NCI-H748 (cell line): ENCODE data around the gene GPR161.
"Not testable (repeated sequence)": the region's sequence is repeated elsewhere in the genome, so short reads cannot be mapped to it uniquely, and the experiment has no call there.

Source experiments
- DNase-seq: peaks from one replicate; lab custom pipeline; 2025; ENCODE audit not compliant: unreplicated experiment; lab: John Stamatoyannopoulos, UW

The GPR161 gene, protein sequence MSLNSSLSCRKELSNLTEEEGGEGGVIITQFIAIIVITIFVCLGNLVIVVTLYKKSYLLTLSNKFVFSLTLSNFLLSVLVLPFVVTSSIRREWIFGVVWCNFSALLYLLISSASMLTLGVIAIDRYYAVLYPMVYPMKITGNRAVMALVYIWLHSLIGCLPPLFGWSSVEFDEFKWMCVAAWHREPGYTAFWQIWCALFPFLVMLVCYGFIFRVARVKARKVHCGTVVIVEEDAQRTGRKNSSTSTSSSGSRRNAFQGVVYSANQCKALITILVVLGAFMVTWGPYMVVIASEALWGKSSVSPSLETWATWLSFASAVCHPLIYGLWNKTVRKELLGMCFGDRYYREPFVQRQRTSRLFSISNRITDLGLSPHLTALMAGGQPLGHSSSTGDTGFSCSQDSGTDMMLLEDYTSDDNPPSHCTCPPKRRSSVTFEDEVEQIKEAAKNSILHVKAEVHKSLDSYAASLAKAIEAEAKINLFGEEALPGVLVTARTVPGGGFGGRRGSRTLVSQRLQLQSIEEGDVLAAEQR

DNA sequence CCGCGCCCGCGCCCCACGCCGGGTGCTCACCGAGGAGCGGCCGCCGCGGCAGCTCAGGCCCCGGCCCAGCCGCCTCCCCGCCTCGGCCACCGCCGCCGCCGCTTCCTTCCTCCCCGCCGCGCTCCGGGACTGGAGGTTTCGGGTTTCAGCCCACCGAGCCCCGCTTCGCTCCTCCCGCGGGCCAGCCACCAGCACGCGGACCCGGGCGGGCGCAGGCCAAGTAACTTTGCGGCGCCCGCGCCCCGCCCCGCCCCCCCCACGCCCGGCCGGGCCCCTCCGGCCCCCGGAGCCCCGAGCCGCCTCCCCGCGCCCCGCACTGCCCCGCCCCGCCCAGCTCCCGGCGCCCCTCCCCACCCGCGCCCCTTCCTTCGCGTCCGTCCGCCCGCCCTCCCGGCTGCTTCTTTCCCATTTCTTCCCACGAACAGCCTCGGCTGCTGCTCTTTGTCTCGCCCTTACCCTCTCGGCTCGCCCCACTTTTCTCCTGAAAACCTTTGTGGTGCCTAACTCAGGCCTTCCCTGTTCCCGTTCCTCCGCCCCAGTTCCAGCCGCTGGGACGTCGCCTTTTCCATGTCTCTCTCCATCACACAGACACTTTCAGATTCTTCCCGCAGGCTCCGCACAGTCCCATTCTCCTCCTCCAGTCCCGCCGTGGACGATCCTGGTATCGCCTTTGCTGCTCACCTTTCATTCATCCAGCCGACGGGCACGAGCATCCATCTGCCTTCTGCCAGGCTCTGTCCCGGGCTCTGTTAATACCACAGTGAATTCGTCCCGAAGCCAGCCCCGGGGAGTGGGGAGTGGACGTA, at the start of gene GPR161:
TSS of gene GPR161 (minus strand) at position 222 of the 806 bp plus-strand sequence. CDS start 32,080 bp downstream, outside the sequence.
- DNase-seq: peak; percentile 74

DNA sequence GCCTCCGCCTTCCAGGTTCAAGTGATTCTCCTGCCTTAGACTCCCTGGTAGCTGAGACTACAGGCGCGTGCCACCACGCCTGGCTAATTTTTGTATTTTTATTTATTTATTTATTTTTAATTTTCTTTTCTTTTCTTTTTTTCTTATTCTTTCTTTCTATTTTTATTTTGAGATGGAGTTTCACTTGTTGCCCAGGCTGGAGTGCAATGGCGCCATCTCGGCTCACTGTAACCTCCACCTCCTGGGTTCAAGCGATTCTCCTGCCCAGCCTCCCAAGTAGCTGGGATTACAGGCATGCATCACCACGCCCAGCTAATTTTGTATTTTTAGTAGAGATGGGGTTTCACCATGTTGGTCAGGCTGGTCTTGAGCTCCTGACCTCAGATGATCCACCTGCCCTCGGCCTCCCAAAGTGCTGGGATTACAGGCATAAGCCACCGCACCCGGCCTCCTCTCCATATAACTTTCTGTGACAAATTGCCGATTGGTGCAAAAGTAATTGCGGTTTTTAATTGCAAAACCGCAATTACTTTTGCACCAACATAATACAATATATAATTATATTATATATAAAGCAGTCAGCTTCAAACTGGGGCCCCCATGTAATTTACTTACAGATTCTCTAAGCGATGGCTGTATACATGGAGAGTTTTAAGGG, 44.5 kb upstream of the GPR161 start:
- not testable (repeated sequence) for DNase-seq

DNA sequence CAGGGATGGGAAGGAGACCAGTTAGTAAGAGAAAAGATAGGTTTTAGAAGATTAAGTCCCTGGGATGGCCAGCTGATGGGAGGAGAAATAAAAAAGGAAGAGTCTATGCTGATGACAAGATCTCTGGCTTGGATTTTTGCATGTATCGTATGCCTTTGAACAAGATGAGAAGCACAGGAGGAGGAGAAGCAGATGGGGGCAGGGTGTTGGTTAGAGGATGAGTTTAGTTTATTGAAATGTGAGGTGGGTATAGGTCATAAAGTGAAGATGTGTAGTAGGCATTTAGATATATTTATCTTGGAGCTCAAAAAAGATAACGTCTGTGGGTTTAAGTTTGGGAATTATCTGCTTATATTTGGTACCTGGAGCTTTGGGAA, 43.4 kb upstream of the GPR161 start:
- DNase-seq: no peak

DNA sequence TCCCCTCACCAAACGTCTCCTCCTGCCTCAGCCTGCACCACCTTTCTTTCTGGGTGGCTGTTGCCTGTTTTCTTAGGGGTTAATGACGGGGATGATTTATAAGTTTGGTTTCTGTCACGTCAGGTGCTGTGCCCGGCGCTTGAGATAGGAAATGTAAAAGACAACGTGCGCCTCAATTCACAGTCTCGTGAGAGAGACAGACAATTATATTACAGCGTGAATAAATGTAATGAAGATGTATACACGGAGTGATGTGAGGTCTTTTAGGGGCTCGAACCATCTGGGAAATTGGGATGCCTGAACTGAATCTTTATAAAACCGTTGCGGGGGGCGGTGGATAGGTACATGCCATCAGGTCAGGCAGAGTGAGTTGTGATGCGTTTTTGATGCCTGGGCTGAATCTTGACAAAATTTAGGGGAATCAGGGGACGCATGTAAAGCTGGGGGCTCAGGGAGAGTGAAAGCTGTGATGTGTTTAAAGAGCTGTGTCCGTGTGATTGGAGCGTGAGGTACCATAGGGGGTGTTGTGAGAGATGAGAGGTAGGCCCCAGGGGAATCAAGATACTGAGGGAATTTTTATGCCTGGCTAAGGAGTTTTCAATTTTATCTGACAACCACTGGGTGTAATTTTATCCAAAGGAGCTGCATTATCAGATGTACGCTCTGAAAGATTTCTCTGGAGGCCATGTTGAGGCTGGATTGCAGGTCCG, 42.9 kb upstream of the GPR161 start:
- DNase-seq: peak; percentile 44

DNA sequence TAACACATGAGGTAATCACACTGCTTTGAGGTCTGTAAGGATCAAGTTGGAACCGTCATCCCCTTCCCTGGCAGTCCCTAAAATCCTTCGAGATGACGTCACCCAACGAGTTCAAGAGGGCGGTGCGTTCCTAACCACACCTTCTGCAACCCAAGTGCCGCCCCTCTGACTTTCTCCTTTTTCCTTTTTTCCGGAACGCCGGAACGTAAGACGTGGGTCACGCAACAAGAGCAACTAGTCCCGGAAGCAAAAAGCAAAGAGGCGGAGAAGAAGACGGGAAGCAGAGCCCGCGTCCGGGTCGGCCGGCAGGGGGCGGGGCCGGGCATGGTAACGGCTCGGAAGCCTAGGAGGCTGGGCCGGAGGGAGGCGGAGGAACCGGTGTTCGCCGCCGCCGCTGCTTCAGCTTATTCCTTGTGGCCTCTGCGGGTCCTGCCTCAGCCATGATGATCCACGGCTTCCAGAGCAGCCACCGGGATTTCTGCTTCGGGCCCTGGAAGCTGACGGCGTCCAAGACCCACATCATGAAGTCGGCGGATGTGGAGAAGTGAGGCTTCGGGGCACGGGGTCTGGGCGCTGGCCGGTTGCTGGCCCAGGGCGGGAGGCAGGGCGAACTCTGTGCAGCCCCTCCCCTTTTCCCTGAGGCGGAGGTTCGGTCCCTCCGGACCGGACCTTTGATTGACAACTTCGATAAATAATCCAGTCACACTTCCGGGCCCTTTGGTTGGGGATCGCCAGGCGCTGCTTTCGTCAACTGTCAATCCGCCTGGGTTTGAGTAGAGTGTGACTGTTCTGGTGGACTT, 42.1 kb upstream of the GPR161 start, which contains the start of gene TIPRL:
TSS of gene TIPRL (plus strand) at position 325 of the 800 bp plus-strand sequence. CDS start at position 441, 116 bp downstream.
- DNase-seq: peak; percentile 99

DNA sequence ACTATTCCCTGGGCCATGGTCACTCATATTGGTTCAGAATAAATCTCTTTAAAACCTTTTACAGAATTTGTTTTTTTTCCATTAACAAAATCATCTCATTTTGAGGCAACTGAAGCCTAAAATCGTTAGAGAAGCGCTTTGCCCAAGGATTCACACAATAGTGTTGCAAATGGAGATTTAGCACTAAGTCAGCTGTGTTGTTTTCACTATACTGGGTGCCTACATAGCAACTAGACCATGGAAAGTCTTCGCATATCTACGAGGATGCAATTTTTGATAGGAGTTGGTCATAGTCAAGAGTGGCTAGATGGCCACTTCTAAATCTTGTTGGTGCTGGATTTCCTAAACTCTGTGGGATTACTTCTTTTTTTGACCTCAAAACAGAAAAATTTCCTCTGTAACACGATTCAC, 41.5 kb upstream of the GPR161 start:
- DNase-seq: no peak

DNA sequence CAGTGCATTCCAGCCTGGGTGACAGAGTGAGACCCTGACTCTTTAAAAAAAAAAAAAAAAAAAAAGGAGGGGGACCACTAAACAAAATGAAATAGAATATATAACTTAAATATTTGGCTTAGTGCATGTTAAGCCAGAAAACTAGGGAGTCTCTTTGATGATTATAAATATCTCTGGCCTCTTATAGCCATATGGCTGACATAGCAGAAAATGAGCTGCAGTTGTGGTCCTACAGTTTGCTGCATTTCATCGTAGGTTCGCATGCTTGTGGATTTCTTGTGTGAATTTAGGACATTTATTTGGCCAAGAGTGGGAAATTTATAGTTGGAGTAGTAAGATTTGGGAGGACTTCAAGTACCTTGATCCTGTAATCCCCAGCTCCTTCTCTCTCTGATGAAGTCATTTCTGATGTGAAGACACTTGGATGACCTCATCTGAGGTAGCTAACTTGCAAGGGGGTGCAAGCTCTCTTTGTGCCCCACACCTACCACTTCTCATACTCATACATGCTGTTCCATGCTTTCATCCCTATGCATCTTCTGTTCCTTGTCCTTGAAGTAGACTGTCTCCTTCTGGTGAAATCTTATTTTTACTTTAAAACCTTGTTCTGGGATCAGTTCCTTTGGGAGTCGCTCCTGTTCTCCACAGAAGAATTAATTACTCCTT, 35.7 kb upstream of the GPR161 start:
- DNase-seq: no peak

DNA sequence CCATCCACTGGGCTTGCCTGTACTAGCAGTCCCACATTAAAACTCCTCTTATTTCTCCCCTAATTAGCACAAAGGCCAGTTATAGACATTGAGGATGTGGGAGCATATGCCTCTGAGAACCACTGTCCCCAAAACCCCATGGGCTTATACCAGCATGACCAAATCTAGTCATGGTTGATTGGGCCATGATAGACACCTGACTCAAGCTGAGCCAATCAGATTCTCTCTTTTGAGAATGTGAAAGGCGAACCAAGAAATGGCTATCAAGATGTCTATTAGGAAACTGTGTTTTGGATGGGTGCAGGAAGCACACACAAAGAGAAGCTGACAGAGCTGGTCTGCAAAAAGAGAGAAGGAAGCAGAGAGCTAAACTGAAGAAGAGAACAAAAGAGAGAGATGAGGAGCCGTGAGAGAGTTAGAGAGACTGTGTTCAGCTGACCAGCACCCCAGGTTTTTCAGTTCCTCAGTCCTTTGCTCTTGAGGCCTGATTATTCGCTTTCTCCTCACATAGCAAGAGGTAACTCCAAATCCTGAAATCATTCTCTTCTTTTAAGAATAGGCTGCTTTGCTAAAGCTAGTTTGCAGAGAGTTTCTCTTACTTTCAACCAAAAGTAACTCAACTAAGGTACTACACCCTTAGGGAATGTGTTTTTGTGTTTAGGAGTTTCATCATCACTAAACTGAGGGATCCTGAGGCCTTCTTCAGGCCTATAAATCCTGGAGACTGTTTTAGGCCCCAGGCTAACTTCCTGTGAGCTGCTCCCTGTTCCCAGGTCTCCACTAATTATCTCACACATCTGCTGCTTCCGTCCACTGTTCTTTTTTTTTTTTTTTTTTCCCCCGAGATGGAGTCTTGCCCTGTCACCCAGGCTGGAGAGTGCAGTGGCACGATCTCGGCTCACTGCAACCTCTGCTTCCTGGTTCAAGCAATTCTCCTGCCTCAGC, 34.1 kb upstream of the GPR161 start:
- DNase-seq: no peak

DNA sequence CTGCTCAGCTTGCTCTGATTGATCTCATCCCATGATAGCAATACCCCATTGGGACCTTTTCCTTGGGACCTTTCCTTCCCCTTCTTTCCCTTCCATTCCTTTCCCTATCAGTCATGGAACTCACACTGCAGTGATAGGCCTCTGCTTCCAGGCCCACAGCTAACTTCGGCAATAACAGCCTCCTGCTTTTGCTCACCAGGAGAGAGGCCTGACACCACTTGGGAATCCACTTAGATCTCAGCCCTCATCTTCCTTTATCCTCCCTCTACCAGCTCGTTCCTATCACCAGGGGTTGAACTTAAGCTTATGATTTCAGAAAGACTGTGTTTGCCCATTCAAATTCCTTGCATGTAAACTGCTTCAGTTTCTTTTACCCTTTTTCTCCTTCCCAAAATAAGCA, 31.1 kb upstream of the GPR161 start:
- no peak for DNase-seq

DNA sequence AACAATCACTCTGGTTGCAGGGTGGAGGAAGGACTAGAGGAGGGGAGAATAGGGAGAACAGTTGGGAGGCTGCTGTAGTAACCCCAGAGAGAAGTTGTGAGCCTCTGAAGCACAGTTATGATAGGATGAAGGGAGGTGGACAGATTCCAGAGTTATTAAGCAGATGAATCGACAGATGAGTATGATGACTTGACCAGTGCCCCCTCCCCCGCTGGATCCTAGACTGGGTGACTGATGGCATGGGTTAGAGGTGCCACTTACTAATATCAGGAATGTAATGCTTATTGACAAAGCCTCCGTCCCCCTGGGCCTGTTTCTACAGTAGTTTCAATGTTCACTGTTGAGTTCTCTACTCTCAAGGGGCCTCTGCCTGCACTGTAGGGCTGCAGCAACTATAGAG, 28.0 kb upstream of the GPR161 start:
- no peak for DNase-seq

DNA sequence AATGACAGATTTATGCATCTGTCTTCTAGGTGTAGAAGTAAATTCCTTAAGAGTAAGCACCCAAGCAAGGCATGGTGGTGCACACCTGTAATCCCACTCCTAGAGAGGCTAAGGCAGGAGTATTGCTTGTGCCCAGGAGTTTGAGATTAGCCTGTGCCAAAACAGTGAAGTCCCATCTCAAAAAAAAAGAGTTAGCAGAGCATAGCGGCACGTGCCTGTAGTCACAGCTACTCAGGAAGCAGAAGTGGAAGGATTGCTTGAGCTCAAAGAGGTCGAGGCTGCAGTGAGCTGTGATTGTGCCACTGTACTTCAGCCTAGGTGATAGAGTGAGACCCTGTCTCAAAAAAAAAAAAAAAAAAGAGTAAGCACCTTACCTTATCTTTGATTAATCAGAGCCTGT, 26.9 kb upstream of the GPR161 start:
- no peak for DNase-seq

DNA sequence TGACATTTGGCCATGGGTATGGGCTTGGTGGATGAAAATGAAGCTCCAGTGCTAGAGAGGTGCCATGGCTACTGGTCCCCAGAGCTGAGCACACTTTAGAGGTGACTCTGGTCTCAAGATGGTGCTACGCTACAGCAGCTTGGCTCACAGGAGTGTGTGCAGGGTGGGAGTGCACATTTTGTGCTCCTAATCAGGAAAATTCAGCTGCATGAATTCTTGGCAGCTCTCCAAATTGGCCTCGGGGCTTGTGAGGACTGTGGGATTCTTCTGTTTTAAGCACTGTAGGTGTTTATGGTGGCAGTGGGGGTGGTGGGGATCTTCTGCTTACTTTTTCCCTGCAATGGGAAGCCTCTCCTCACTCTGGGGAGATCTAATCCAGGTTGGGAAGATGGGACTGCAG, 24.7 kb upstream of the GPR161 start:
- DNase-seq: peak; percentile 71

DNA sequence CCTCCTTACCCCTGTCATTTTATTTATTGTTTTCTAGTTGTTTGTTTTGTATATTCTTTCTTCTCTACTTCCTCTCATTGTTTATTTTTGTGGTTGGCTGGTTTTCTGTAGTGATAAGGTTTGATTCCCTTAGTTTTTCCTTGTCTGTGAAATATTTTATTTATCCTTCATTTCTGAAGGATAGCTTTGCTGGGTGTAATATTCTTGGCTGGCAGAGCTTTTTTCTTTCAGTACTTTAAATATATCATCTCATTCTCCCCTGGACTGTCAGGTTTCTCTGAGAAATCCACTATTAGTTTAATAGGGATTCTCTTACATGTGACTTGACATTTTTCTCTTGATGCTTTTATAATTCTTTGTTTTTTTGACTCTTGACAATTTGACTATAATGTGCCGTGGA, 23.2 kb upstream of the GPR161 start:
- no peak for DNase-seq

DNA sequence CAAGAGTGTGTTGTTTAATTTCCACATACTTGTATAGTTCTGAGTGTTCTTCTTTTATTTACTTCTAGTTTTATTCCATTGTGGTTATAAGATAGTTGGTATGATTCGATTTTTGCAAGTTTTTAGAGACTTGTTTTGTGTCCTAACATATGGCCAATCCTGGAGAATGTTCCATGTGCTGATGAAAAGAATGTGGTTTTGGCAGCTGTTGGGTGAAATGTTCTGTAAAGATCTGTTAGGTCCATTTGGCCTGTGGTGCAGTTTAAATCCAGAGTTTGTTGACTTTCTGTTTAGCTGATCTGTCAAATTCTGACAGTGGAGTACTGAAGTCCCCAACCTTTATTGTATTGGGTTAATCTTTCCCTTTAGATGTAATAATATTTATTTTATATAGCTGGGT, 22.5 kb upstream of the GPR161 start:
- no peak for DNase-seq

DNA sequence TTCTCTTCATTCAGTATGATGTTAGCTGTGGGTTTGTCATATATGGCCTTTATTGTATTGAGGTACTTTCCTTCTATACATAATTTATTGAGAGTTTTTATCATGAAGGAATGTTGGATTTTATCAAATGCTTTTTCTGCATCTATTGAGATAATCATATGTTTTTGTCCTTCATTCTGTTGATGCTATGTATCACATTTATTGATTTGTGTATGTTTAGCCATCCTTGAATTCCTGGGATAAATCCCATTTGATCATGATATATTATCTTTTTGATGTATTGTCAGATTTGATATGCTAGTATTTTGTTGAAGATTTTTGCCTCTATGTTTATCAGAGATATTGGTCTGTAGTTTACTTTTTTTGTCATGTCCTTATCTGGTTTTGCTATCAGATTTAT, 20.9 kb upstream of the GPR161 start:
- no peak for DNase-seq

DNA sequence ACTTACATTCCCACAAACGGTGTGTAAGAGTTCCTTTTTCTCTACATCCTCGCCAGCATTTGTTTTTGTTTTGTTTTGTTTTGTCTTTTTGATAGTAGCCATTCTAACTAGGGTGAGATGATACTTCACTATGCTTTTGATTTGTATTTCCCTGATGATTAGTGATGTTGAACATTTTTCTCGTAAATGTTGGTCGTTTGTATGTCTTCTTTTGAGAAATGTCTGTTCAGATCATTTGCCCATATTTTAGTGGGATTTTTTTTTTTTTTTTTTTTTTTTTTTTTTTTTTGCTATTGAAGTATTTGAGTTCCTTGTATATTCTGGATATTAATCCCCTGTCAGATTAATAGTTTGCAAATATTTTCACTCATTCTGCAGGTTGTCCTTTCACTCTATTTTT, 19.2 kb upstream of the GPR161 start:
- DNase-seq: no peak

DNA sequence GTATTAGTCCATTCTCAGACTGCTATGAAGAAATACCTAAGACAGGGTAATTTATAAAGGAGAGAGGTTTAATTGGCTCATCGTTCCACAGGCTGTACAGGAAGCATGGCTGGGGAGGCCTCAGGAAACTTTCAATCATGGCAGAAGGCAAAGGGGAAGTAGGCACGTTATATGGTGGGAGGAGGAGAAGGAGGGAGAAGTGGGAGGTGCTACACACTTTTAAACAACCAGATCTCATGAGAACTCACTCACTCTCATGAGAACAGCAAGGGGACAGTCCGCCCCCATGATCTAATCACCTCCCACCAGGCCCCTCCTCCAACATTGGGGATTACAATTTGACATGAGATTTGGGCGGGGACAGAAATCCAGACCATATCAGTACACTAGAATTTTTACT, 18.0 kb upstream of the GPR161 start:
- not testable (repeated sequence) for DNase-seq

DNA sequence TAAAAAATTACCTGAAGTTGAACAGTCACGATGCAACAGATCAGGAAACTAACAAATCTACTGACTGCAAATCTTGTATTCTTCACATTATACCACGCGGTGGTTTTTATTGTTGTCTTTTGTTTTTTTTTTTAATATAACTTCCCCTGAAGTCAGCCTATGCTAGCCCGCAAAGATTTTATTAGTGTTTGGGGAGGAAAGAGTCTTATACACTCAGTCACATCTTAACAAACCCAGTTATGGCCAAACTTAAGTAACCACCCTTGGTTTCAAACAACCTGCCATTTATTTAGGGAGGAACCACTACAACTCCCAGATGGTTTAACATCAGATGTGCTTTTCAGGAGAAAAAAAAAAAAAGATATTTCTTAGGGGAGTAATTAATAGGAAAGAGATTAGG, 15.2 kb upstream of the GPR161 start:
- DNase-seq: no peak
